Adrenal gland (tissue), 12 donors: ENCODE results near the gene FDXACB1. TPM values are rescaled to one million over a fixed set of nuclear protein-coding genes. Genes with fewer than 3 reads are reported as not detected.

Experiments used
- DNase-seq, 7 donors: peaks; one replicate each; pipeline ENCODE4 v3.0.0-alpha.2; 2019 to 2020
- H3K27ac ChIP-seq, 5 donors: fragments of 200-600 bp; sonication (generic) in 4 of 5; 1 replicate in 3 of 5; 2 replicates in 2 of 5; pipeline versions ENCODE4 v1.5.1 to v1.8.0; 2016 to 2020; ENCODE audit warnings: mild to moderate bottlenecking in 1 of 5
- H3K27me3 ChIP-seq: fragments of 200-600 bp; 2 replicates; pipeline ENCODE4 v1.8.0; 2021
- H3K36me3 ChIP-seq, 2 donors: fragments of 200-600 bp; replicated peaks in 1 of 2; 1 replicate in 1 of 2; 2 replicates in 1 of 2; pipeline versions ENCODE4 v1.5.1 to v1.8.0; 2018 to 2022
- H3K4me1 ChIP-seq, 2 donors: fragments of 200-600 bp; replicated peaks in 1 of 2; 1 replicate in 1 of 2; 2 replicates in 1 of 2; pipeline versions ENCODE4 v1.5.1 to v1.8.0; 2018 to 2021
- H3K4me3 ChIP-seq, 4 donors: fragments of 200-600 bp; sonication (generic) in 3 of 4; one replicate each; pipeline ENCODE4 v1.5.1; 2016 to 2018
- H3K9me3 ChIP-seq, 3 donors: fragments of 200-600 bp; sonication (generic) in 1 of 3; replicated peaks in 1 of 3; 1 replicate in 2 of 3; 2 replicates in 1 of 3; pipeline versions ENCODE4 v1.5.1 to v1.8.0; 2016 to 2021
- CTCF ChIP-seq, 6 experiments: fragments of 450-650 bp in 4 of 6; fragments of 200-600 bp in 2 of 6; sonication (generic) in 1 of 6; IDR thresholded peaks; 1 replicate in 5 of 6; 2 replicates in 1 of 6; pipeline versions ENCODE4 v1.5.1 to v1.8.0; 2016 to 2021; ENCODE audit warnings: antibody characterized with exemption in 6 of 6, mild to moderate bottlenecking in 2 of 6, moderate library complexity in 1 of 6
- POLR2A ChIP-seq, 2 donors: fragments of 450-650 bp; IDR thresholded peaks; one replicate each; pipeline ENCODE4 v1.6.1; 2017; ENCODE audit warnings: antibody characterized with exemption in 2 of 2, mild to moderate bottlenecking in 2 of 2, moderate library complexity in 1 of 2
- WGBS, 4 donors: extraction: QIAGEN DNeasy Blood & Tissue Kit in 2 of 4; methylation state at CpG; one replicate each; pipeline versions ENCODE4 v1.1.5 to v1.1.7; 2013 to 2017; 5-methylcytosine and 5-hydroxymethylcytosine counted together
- intact Hi-C, 2 donors: fragments of 100-400 bp; cut with DNase I; formaldehyde crosslinking; loops; one replicate each; pipeline versions ENCODE4 v1.14.1 to v1.15.0; 2022 to 2023
- polyA plus RNA-seq, 3 donors: library from polyadenylated mRNA; stranded (reverse); fragments of 200-250 nt in 2 of 3; fragments of 350-450 nt in 1 of 3; fragmentation: Illumina TruSeq in 1 of 3; extraction: RNeasy Lipid Tissue Mini Kit (QIAGEN cat#74804) in 1 of 3; gene quantifications; one replicate each; pipeline ENCODE4 v1.2.3, GENCODE V29; 2013 to 2014
- total RNA-seq, 9 donors: library from RNA; depleted of rRNA in 4 of 9; stranded (reverse); fragments of >200 nt in 4 of 9; fragments of 120-200 nt in 1 of 9; fragmentation: NEBNext Ultra II Directional in 1 of 9; extraction: Animal tissue kit (Norgen Biotek cat#: 25700) in 1 of 9; gene quantifications; one replicate each; pipeline versions ENCODE4 v1.1.0 to v1.2.4, GENCODE V29; 2013 to 2023
- donor health status: healthy with polysubstance abuse.
- donor health status: Bipolar disorder and iron deficiency.
- donor health status: DM: yes; HTN: yes; CAD: no.
- donor health status: DM: no; HTN: no; CAD: no.
- donor health status: DM: no; HTN: no; CAD: no.
- donor health status: DM: yes; HTN: yes; CAD: no.

The FDXACB1 gene
- total and polyA plus RNA-seq, 12 donors: 2.3 to 6.3 (median 3.7) TPM

GRCh38 chr11:111921541-111922230, 42.7 kb upstream of the FDXACB1 start:
- Histone ChIP-seq H3K4me3 (no peak overlapping the region), H3K9me3 (no peaks in the 10 kb centered on the region), H3K36me3 (no peaks in the 10 kb centered on the region), H3K4me1 (peaks cover 15 to 22% of the 10 kb centered on the region in 2 donors), H3K27me3 (no peaks in the 10 kb centered on the region), H3K27ac (no peak overlapping the region)
- intact Hi-C loops: loop anchor here in 1 of 2 donors (10.0 kb wide), 1 partner anchor 47 kb away; the partner anchor contains the start of genes ALG9, CFAP68 and FDXACB1
- no peak for DNase-seq
- TF ChIP-seq CTCF (IDR thresholded peaks at IDR 0.05) (no peak), POLR2A (IDR thresholded peaks at IDR 0.05) (no peak)
- WGBS, 4 donors: 82 to 92% (median 87%) methylated on average over 7 of the region's 7 CpGs

DNA sequence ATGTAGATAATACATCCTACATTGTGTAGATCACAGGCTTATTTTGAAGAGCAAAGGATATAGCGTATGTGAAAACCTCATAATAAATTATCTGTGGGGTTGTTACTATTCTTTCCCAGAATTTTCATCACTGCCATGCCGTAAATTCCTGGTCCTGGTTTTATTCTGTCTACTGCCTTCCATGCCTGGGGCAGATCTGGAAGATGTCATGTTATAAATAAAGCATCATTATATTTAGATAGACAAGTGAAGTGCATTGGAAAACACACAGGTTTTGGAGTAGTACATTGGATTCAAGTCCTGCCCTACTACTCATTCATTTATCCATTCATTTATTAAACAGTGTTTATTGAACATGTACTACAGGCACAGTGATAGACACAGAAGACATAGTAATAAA, 41.9 kb upstream of the FDXACB1 start:
- H3K27ac ChIP-seq: no peak overlapping the region

DNA sequence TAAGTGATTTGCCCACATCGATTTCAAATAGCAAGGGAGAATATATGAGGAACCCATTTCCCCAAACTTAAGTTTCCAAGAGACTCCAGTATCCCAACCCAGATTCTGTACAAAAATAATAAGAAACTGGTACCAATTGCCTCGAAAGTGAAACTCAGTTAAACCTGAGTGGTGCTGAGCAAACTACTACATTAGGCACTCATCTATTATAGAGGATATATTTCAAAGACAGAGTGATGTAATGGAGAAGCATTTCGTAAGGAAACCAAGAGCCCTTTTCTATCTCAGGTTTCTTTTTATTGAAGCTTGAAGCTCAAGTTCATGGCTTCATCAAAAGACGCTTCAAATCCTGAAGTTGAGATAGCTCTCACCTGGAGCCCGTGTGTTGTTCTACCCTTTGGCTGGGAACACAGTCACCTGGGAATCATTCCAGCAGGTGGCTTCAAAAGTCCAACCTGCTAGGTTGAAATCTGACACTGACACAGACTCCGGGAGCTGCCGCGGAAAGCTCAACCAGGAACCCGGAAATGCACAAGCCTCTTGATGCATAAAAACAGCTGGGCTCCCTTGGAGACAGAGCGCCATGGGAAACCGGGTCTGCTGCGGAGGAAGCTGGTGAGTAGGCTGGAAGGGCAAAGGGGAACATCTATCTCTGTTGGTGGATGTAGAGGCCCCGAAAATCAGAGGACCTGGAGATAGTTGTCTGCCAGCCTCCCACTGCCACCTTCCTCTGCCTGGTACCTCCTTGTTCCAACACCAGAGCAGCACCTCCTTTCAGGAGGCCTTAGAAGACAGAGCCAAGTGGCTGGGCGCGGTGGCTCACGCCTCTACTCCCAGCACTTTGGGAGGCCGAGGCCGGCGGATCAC, 39.7 kb upstream of the FDXACB1 start, which contains the start of gene C11orf52:
Gene C11orf52 (plus strand): TSS at position 524 of the 867 bp plus-strand sequence. CDS start 60 bp downstream, at position 584.
- TF ChIP-seq CTCF (IDR thresholded peaks at IDR 0.05) (no peak), POLR2A (IDR thresholded peaks at IDR 0.05) (no peak)
- Histone ChIP-seq H3K36me3 (no peaks in the 10 kb centered on the region), H3K4me1 (peaks cover 8 to 21% of the 10 kb centered on the region in 2 donors), H3K27me3 (no peaks in the 10 kb centered on the region), H3K27ac (peak within 1 kb of the TSS in 1 of 5 donors; percentile 35), H3K4me3 (peak within 1 kb of the TSS in 1 of 4 donors; percentile 25), H3K9me3 (no peaks in the 10 kb centered on the region)
- intact Hi-C loops: no loop called here
- 63 to 68% (median 68%) methylated on average over 8 to 19 of the region's 19 CpGs for WGBS, 4 donors
- DNase-seq: peak in 1 of 7 donors; percentile 31

More for the DNA sequence above, 41.9 kb upstream of the FDXACB1 start:
- H3K4me3 ChIP-seq: no peak overlapping the region
- peaks cover 12 to 16% of the 10 kb centered on the region in 2 donors for H3K4me1 ChIP-seq
- no peaks in the 10 kb centered on the region for H3K36me3 ChIP-seq
- TF ChIP-seq CTCF (IDR thresholded peaks at IDR 0.05): no peak
- H3K9me3 ChIP-seq: no peaks in the 10 kb centered on the region
- H3K27me3 ChIP-seq: no peaks in the 10 kb centered on the region
- no peak for DNase-seq
- WGBS, 4 donors: 45 to 89% (median 66%) methylated on average over 2 of the region's 2 CpGs
- intact Hi-C loops: loop anchor here in 1 of 2 donors (10.0 kb wide), 1 partner anchor 46 kb away; the partner anchor contains the start of genes ALG9, CFAP68 and FDXACB1

GRCh38 chr11:111917788-111918187, 38.8 kb upstream of the FDXACB1 start:
- no peaks in the 10 kb centered on the region for H3K9me3 ChIP-seq
- H3K4me1 ChIP-seq: peaks cover 0 to 14% of the 10 kb centered on the region in 2 donors
- H3K27me3 ChIP-seq: no peaks in the 10 kb centered on the region
- H3K36me3 ChIP-seq: no peaks in the 10 kb centered on the region
- H3K4me3 ChIP-seq: no peak overlapping the region
- no peak overlapping the region for H3K27ac ChIP-seq
- DNase-seq: no peak
- TF ChIP-seq POLR2A (IDR thresholded peaks at IDR 0.05) (no peak), CTCF (IDR thresholded peaks at IDR 0.05) (no peak)
- intact Hi-C loops: no loop called here
- 89 to 100% (median 93%) methylated on average over 3 of the region's 3 CpGs for WGBS, 4 donors
